Measurements from ENCODE around the gene EFNA5.

EFNA5 gene

GRCh38 chr5:107593009-107593408 lies 77.7 kb downstream of the EFNA5 start:
- H4K20me1 ChIP-seq (ENCODE audit: insufficient read depth, low read length), result no peaks in the 10 kb centered on the region
- H3K27me3 ChIP-seq (ENCODE audit: insufficient read depth, low read length, poor library complexity), result no peaks in the 10 kb centered on the region
- DNase-seq (no peak), ATAC-seq (ENCODE audit: insufficient read depth, low read depth) (peak; percentile 62; the same call in 1 of the 3 replicates)
- H3K4me3 ChIP-seq (ENCODE audit: low read depth in 1 of 2, low read length in 2 of 2), result no peak overlapping the region
- 0 out of 2 replicates have a peak, but pooled peaks cover 4% of the 10 kb centered on the region for H3K4me1 ChIP-seq (ENCODE audit: insufficient read depth, low read length)
- H3K9ac ChIP-seq (ENCODE audit: low read depth, low read length), result no peak overlapping the region
- TF ChIP-seq EZH2 (IDR thresholded peaks at IDR 0.05; ENCODE audit: borderline replicate concordance, low read depth, low read length, severe bottlenecking) (no peak), CTCF (IDR thresholded peaks at IDR 0.05; ENCODE audit: borderline replicate concordance, extremely low read depth, low read length, poor library complexity, severe bottlenecking) (no peak)
- no peaks in the 10 kb centered on the region for H3K9me3 ChIP-seq (ENCODE audit: insufficient read depth, low read length, severe bottlenecking)
- H3K36me3 ChIP-seq (ENCODE audit: insufficient read depth, low read length), result no peaks in the 10 kb centered on the region
- H2AFZ ChIP-seq (ENCODE audit: low read depth, low read length), result no peak overlapping the region
- no peak overlapping the region for H3K4me2 ChIP-seq (ENCODE audit: insufficient read depth, low read length)
- no peak overlapping the region for H3K27ac ChIP-seq (ENCODE audit: low read length)
- no peaks in the 10 kb centered on the region for H3K79me2 ChIP-seq (ENCODE audit: insufficient read depth, low read length)

- no peak for DNase-seq
- H3K36me3 ChIP-seq (ENCODE audit: insufficient read depth, low read length), result no peaks in the 10 kb centered on the region
- no peak overlapping the region for H3K4me2 ChIP-seq (ENCODE audit: insufficient read depth, low read length)
- no peaks in the 10 kb centered on the region for H4K20me1 ChIP-seq (ENCODE audit: insufficient read depth, low read length)
- no peak for ATAC-seq (ENCODE audit: insufficient read depth, low read depth)
- H2AFZ ChIP-seq (ENCODE audit: low read depth, low read length), result no peak overlapping the region
- no peaks in the 10 kb centered on the region for H3K79me2 ChIP-seq (ENCODE audit: insufficient read depth, low read length)
- H3K4me1 ChIP-seq (ENCODE audit: insufficient read depth, low read length), result 0 out of 2 replicates have a peak, but pooled peaks cover 4% of the 10 kb centered on the region
- no peak for TF ChIP-seq EZH2 (IDR thresholded peaks at IDR 0.05; ENCODE audit: borderline replicate concordance, low read depth, low read length, severe bottlenecking)
- TF ChIP-seq CTCF (IDR thresholded peaks at IDR 0.05; ENCODE audit: borderline replicate concordance, extremely low read depth, low read length, poor library complexity, severe bottlenecking), result no peak
- H3K9ac ChIP-seq (ENCODE audit: low read depth, low read length), result no peak overlapping the region
- H3K27me3 ChIP-seq (ENCODE audit: insufficient read depth, low read length, poor library complexity), result no peaks in the 10 kb centered on the region
- no peaks in the 10 kb centered on the region for H3K9me3 ChIP-seq (ENCODE audit: insufficient read depth, low read length, severe bottlenecking)
- no peak overlapping the region for H3K27ac ChIP-seq (ENCODE audit: low read length)
- no peak overlapping the region for H3K4me3 ChIP-seq (ENCODE audit: low read depth in 1 of 2, low read length in 2 of 2)
These were observed 78.2 kb downstream of the EFNA5 start for GRCh38 chr5:107592515-107592914.

GRCh38 chr5:107590686-107591085 lies 80.1 kb downstream of the EFNA5 start:
- Histone ChIP-seq H3K4me3 (ENCODE audit: low read depth in 1 of 2, low read length in 2 of 2) (no peak overlapping the region), H3K9me3 (ENCODE audit: insufficient read depth, low read length, severe bottlenecking) (no peaks in the 10 kb centered on the region), H4K20me1 (ENCODE audit: insufficient read depth, low read length) (no peaks in the 10 kb centered on the region), H3K36me3 (ENCODE audit: insufficient read depth, low read length) (no peaks in the 10 kb centered on the region), H3K79me2 (ENCODE audit: insufficient read depth, low read length) (no peaks in the 10 kb centered on the region), H3K9ac (ENCODE audit: low read depth, low read length) (no peak overlapping the region), H3K4me1 (ENCODE audit: insufficient read depth, low read length) (0 out of 2 replicates have a peak, but pooled peaks cover 4% of the 10 kb centered on the region), H2AFZ (ENCODE audit: low read depth, low read length) (no peak overlapping the region), H3K4me2 (ENCODE audit: insufficient read depth, low read length) (no peak overlapping the region), H3K27ac (ENCODE audit: low read length) (no peak overlapping the region), H3K27me3 (ENCODE audit: insufficient read depth, low read length, poor library complexity) (no peaks in the 10 kb centered on the region)
- TF ChIP-seq CTCF (IDR thresholded peaks at IDR 0.05; ENCODE audit: borderline replicate concordance, extremely low read depth, low read length, poor library complexity, severe bottlenecking), result no peak
- TF ChIP-seq EZH2 (IDR thresholded peaks at IDR 0.05; ENCODE audit: borderline replicate concordance, low read depth, low read length, severe bottlenecking), result no peak
- DNase-seq (no peak), ATAC-seq (ENCODE audit: insufficient read depth, low read depth) (no peak)

Data from DND-41 (cell line).